Psoas muscle (tissue), 8 donors: ENCODE measurements around the gene RBSN. TPM values are rescaled to one million over a fixed set of nuclear protein-coding genes. Genes with fewer than 3 reads are reported as not detected.
A peak's percentile ranks its signal among the peaks of the same experiment; 100 is the strongest.
"Not testable (repeated sequence)": the region's sequence is repeated elsewhere in the genome, so short reads cannot be mapped to it uniquely, and the experiment has no call there.

Experiments used
- ATAC-seq, 4 donors: fragments of 200-7000 bp; cut with Tn5 transposase; one replicate each; pipeline ENCODE4 v1.9.1; 2020; ENCODE audit warnings: moderate library complexity in 3 of 4, mild to moderate bottlenecking in 2 of 4
- DNase-seq, 2 donors: peaks; one replicate each; pipeline ENCODE4 v3.0.0-alpha.2; 2020
- H3K27ac ChIP-seq: fragments of 200-600 bp; one replicate; pipeline ENCODE4 v1.8.0; 2022
- H3K27me3 ChIP-seq, 3 donors: fragments of 200-600 bp in 1 of 3; one replicate each; pipeline versions ENCODE4 v1.6.1 to v1.8.0; 2013 to 2022; ENCODE audit warnings: low read length in 2 of 3, mild to moderate bottlenecking in 2 of 3, moderate library complexity in 1 of 3; ENCODE audit not compliant: insufficient read depth in 3 of 3
- H3K36me3 ChIP-seq, 2 donors: fragments of 200-600 bp in 1 of 2; one replicate each; pipeline versions ENCODE4 v1.6.1 to v1.8.0; 2013 to 2022; ENCODE audit warnings: low read depth in 1 of 2, mild to moderate bottlenecking in 1 of 2, moderate library complexity in 1 of 2; ENCODE audit not compliant: insufficient read depth in 1 of 2
- H3K4me1 ChIP-seq: fragments of 200-600 bp; one replicate; pipeline ENCODE4 v1.8.0; 2022
- H3K4me3 ChIP-seq: fragments of 200-600 bp; one replicate; pipeline ENCODE4 v1.8.0; 2022; ENCODE audit warnings: mild to moderate bottlenecking
- H3K9me3 ChIP-seq: fragments of 200-600 bp; one replicate; pipeline ENCODE4 v1.8.0; 2022
- WGBS, 3 donors: extraction: QIAGEN DNeasy Blood & Tissue Kit; methylation state at CpG; one replicate each; pipeline versions ENCODE4 v1.1.6 to v1.1.7; 2013; 5-methylcytosine and 5-hydroxymethylcytosine counted together
- intact Hi-C, 2 donors: fragments of 100-400 bp; cut with DNase I; formaldehyde crosslinking; loops; one replicate each; pipeline versions ENCODE4 v1.11.0 to v1.14.2; 2022
- long read RNA-seq, 2 donors: library from polyadenylated mRNA; unstranded; transcript quantifications; one replicate each; pipeline ENCODE4 v2.0.0, GENCODE V29; 2021
- polyA plus RNA-seq, 3 donors: library from polyadenylated mRNA; stranded (reverse); fragments of 200-250 nt; gene quantifications; one replicate each; pipeline ENCODE4 v1.2.3, GENCODE V29; 2013
- total RNA-seq, 4 donors: library from RNA; stranded (reverse); fragmentation: NEBNext Ultra II Directional in 2 of 4; extraction: Animal tissue kit (Norgen Biotek cat#: 25700) in 2 of 4; gene quantifications; one replicate each; pipeline versions ENCODE4 v1.2.1 to v1.2.4, GENCODE V29; 2021 to 2023
- TF ChIP-seq, protein P1 (sequence below): fragments of 200-600 bp; IDR thresholded peaks from one replicate; pipeline ENCODE4 v1.8.0; 2022; ENCODE audit warnings: antibody characterized with exemption
- donor health status: healthy with polysubstance abuse.
- donor health status: DM: no; HTN: no; CAD: no; lungs with moderate emphysema.
- donor health status: Bipolar disorder and iron deficiency.
- donor health status: healthy.
- donor health status: DM: yes; HTN: yes; CAD: no.
- donor health status: DM: no; HTN: no; CAD: no.
- donor health status: DM: no; HTN: no; CAD: no.
- donor health status: DM: yes; HTN: yes; CAD: no.

RBSN gene
- total RNA-seq = 10 to 100 TPM; 18.6 to 26.3 (median 23.2) TPM
- polyA plus RNA-seq = 10 to 100 TPM in 2 of 3 donors, 1 to 10 TPM in 1; 7.7 to 21.5 (median 10.7) TPM
- long read RNA-seq, donor 1, full-length matches to known transcripts = 1 of 12 reads
- long read RNA-seq, donor 1, partial matches to known transcripts = 4 of 12 reads
- long read RNA-seq, donor 1, other reads (novel, unspliced or antisense) = 7 of 12 reads
- long read RNA-seq, donor 2, full-length matches to known transcripts = 4 of 36 reads
- long read RNA-seq, donor 2, partial matches to known transcripts = 11 of 36 reads
- long read RNA-seq, donor 2, other reads (novel, unspliced or antisense) = 21 of 36 reads

DNA sequence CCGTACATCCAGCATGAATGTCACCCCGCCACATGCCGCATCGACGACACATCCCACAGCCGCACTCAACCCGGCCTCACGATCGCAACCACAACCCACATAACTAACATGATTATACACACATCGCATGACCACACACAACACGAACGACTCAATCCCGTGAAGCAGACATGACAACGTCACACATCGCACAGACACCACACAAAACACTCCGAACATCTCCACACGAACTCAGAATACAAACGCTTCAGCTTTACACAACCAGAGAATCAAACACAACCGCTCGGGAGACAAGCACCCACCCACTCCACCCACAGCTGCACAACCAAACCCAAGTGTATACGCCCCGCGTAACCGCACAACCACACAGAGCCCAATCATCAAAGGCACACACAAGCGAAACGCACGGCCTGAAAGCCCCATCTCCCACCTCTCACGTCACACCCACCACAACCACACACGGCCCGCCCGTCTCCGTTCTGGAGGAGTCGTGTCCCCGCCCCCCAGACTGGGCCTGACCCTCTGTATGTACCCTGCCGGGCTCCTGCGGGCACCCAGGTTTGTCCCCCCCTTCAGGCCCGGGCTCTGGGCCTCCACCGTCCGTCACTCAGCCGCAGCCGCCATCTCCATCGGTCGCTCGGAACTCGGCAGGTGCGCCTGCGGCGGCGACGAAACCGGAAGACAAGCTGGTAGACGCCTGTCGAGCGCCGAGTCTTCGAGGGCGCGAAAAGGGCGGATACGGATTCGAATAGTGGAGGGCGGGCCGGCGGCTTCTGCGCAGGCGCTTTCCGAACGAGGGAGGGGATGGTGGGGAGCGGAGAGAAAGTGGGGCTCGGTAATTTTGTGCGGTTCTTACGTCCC lies at the start of gene RBSN:
Gene RBSN (minus strand): TSS at position 646 of the 861 bp plus-strand sequence. CDS start 3,028 bp downstream, outside the sequence.
- 0 to 1% (median 0%) methylated on average over 72 of the region's 72 CpGs for WGBS, 3 donors
- ATAC-seq = peak; percentile 68 to 80 (median 76)
- intact Hi-C loops = loop anchor here in 1 of 2 donors (5.0 kb wide), 1 partner anchor 151 kb away; the partner anchor contains the start of gene NR2C2

DNA sequence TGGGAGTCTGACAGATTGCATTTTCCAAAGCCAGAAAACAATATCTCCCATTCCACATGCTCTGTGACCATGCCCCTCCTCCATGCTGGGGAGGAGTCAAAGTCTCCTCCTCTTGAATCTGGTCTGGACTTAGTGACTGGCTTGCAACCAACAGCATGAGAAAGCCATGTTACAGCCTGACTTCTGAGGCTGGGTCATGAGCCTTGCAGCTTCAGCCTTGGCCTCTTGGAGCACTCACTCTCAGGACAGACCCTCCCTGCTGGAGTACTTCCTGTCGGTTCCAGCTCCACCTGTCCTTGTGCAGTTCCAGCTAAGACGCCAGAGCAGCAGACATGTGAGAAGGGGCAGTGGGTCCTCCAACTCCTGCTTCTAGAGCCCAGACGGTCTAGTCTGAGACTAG lies 49.7 kb upstream of the RBSN start:
- ATAC-seq = peak in 1 of 4 donors; percentile 55
- 17 to 28% (median 22%) methylated on average over 3 of the region's 3 CpGs for WGBS, 3 donors
- intact Hi-C loops = no loop called here
- Histone ChIP-seq H3K4me3 (no peak overlapping the region), H3K27me3 (peaks cover 0 to 6% (median 0%) of the 10 kb centered on the region in 3 donors), H3K9me3 (no peaks in the 10 kb centered on the region), H3K27ac (no peak overlapping the region), H3K36me3 (no peaks in the 10 kb centered on the region), H3K4me1 (no peaks in the 10 kb centered on the region)
- DNase-seq = peak in 1 of 2 donors; percentile 9
- TF ChIP-seq, protein P1, sequence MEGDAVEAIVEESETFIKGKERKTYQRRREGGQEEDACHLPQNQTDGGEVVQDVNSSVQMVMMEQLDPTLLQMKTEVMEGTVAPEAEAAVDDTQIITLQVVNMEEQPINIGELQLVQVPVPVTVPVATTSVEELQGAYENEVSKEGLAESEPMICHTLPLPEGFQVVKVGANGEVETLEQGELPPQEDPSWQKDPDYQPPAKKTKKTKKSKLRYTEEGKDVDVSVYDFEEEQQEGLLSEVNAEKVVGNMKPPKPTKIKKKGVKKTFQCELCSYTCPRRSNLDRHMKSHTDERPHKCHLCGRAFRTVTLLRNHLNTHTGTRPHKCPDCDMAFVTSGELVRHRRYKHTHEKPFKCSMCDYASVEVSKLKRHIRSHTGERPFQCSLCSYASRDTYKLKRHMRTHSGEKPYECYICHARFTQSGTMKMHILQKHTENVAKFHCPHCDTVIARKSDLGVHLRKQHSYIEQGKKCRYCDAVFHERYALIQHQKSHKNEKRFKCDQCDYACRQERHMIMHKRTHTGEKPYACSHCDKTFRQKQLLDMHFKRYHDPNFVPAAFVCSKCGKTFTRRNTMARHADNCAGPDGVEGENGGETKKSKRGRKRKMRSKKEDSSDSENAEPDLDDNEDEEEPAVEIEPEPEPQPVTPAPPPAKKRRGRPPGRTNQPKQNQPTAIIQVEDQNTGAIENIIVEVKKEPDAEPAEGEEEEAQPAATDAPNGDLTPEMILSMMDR = no peak

More for the DNA sequence above, at the start of gene RBSN:
- peak; percentile 97 to 98 for DNase-seq
- Histone ChIP-seq H3K4me3 (peak within 1 kb of the TSS; percentile 88), H3K9me3 (no peaks in the 10 kb centered on the region), H3K36me3 (peaks cover 5 to 33% of the 10 kb centered on the region in 2 donors), H3K27me3 (no peaks in the 10 kb centered on the region), H3K27ac (peak within 1 kb of the TSS; percentile 89), H3K4me1 (peaks cover 41% of the 10 kb centered on the region)
- TF ChIP-seq, protein P1 = no peak

- H3K9me3 ChIP-seq, H3K27me3 ChIP-seq, DNase-seq, H3K36me3 ChIP-seq, H3K4me3 ChIP-seq, ATAC-seq, intact Hi-C loops, H3K4me1 ChIP-seq, H3K27ac ChIP-seq: not testable (repeated sequence)
- WGBS, 3 donors = 60 to 63% (median 61%) methylated on average over 4 of the region's 4 CpGs
Measured at GRCh38 chr3:15136885-15137284, 37.9 kb upstream of the RBSN start.

DNA sequence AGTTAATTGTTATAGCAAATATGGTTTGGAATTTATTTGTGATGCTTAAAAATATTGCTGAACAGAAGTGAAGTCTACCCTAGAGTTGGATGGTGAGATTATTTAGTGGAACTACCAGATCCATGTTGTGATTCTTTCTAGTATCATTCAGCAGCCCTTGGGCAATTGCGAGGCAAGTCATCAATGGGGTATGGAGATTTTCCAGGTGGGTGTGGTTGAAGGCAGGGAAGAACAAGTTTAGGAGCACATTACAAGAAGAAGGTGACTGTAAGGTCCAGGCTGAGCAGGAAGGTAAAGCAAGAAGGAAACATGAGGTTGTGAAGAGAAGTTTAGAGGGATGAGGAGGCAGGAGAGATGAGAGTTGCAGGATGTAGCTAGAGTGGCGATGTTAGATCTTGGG lies 36.0 kb upstream of the RBSN start:
- 89 to 95% (median 90%) methylated on average over 2 of the region's 2 CpGs for WGBS, 3 donors
- H3K36me3 ChIP-seq, ATAC-seq: not testable (repeated sequence)

DNA sequence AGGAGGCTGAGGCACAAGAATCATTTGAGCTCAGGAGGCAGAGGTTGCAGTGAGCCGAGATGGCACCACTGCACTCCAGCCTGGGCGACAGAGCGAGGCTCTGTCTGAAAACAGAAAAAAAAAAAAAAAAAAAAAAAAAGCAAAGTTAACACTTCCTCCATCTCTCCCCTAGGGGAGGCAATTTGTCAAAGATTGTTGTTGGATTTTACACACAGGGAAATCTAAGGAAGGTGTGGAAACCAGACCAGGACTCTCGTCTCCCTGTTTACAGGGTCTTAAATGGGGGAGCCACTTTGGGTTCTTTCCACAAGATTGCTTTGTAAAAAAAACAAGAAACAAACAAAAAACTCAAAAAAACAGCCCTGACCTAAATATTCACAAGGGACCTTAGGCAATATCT lies 29.5 kb upstream of the RBSN start:
- H3K4me3 ChIP-seq, H3K27me3 ChIP-seq, H3K4me1 ChIP-seq, H3K27ac ChIP-seq, intact Hi-C loops, H3K36me3 ChIP-seq, ATAC-seq, H3K9me3 ChIP-seq, DNase-seq: not testable (repeated sequence)
- 0 to 33% methylated on average over 1 to 2 of the region's 4 CpGs; no CpG with 5 or more reads in 1 of the 3 donors for WGBS, 3 donors

More for the DNA sequence above, 36.0 kb upstream of the RBSN start:
- intact Hi-C loops, H3K27me3 ChIP-seq, H3K9me3 ChIP-seq, H3K27ac ChIP-seq, H3K4me1 ChIP-seq, DNase-seq, H3K4me3 ChIP-seq: not testable (repeated sequence)

- not testable (repeated sequence) for H3K9me3 ChIP-seq
Measured at GRCh38 chr3:15126975-15127374, 28.0 kb upstream of the RBSN start.

More at GRCh38 chr3:15126975-15127374, 28.0 kb upstream of the RBSN start:
- DNase-seq, H3K27me3 ChIP-seq, H3K27ac ChIP-seq, intact Hi-C loops, H3K4me1 ChIP-seq, ATAC-seq, H3K36me3 ChIP-seq, H3K4me3 ChIP-seq: not testable (repeated sequence)
- WGBS, 3 donors = 67 to 93% (median 80%) methylated on average over 2 of the region's 2 CpGs
